Measurements from ENCODE around the gene ZNF85. TPM values are rescaled to one million over a fixed set of nuclear protein-coding genes. Genes with fewer than 3 reads are reported as not detected.

ZNF85 gene
- 2.0 and 4.2 TPM in 2 replicates for total RNA-seq

GRCh38 chr19:20923077-20923871, at the start of gene ZNF85:
Gene ZNF85 (plus strand): TSS chr19:20923251. CDS start chr19:20923401, 150 bp downstream.

Other genes starting within 250 kb of the ZNF85 start
- gene ZNF66, start 146.9 kb upstream of the ZNF85 start, total RNA-seq: 0.12 and 0.83 TPM in 2 replicates
- 7.1 and 14.3 TPM in 2 replicates for gene ZNF430, start 97.4 kb downstream of the ZNF85 start, total RNA-seq
- gene ZNF714, start 159.0 kb downstream of the ZNF85 start, total RNA-seq: 2.2 and 5.9 TPM in 2 replicates
- gene ZNF431, start 218.8 kb downstream of the ZNF85 start, total RNA-seq: 5.6 and 7.4 TPM in 2 replicates

All from cardiac ventricle fibroblast (primary cell).